Measurements from ENCODE around the gene PCK1. TPM values are rescaled to one million over a fixed set of nuclear protein-coding genes. Genes with fewer than 3 reads are reported as not detected.

PCK1 gene
- total RNA-seq, 1 donor from 2014 or later: not detected

- no peaks in the 10 kb centered on the region for H3K36me3 Mint-ChIP-seq (ENCODE audit: low read depth)
- H3K4me3 Mint-ChIP-seq: no peak overlapping the region
- no peak overlapping the region for H3K27ac Mint-ChIP-seq (ENCODE audit: unreplicated experiment)
- DNase-seq (ENCODE audit: low read depth, low spot score): no peak
- TF ChIP-seq, protein P1, sequence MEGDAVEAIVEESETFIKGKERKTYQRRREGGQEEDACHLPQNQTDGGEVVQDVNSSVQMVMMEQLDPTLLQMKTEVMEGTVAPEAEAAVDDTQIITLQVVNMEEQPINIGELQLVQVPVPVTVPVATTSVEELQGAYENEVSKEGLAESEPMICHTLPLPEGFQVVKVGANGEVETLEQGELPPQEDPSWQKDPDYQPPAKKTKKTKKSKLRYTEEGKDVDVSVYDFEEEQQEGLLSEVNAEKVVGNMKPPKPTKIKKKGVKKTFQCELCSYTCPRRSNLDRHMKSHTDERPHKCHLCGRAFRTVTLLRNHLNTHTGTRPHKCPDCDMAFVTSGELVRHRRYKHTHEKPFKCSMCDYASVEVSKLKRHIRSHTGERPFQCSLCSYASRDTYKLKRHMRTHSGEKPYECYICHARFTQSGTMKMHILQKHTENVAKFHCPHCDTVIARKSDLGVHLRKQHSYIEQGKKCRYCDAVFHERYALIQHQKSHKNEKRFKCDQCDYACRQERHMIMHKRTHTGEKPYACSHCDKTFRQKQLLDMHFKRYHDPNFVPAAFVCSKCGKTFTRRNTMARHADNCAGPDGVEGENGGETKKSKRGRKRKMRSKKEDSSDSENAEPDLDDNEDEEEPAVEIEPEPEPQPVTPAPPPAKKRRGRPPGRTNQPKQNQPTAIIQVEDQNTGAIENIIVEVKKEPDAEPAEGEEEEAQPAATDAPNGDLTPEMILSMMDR (conservative IDR thresholded peaks at IDR 0.05): no peak
- H3K9me3 Mint-ChIP-seq: no peaks in the 10 kb centered on the region
- peaks cover 9% of the 10 kb centered on the region for H3K4me1 Mint-ChIP-seq
- H3K27me3 Mint-ChIP-seq (ENCODE audit: low read depth): peaks cover 7% of the 10 kb centered on the region
Observed at GRCh38 chr20:57600320-57601210, 39.7 kb downstream of the PCK1 start.

- TF ChIP-seq, protein P1 (conservative IDR thresholded peaks at IDR 0.05): no peak
- no peaks in the 10 kb centered on the region for H3K36me3 Mint-ChIP-seq (ENCODE audit: low read depth)
- H3K27me3 Mint-ChIP-seq (ENCODE audit: low read depth): peaks cover 11% of the 10 kb centered on the region
- no peak for DNase-seq (ENCODE audit: low read depth, low spot score)
- H3K9me3 Mint-ChIP-seq: no peaks in the 10 kb centered on the region
- H3K4me1 Mint-ChIP-seq: peaks cover 9% of the 10 kb centered on the region
- H3K4me3 Mint-ChIP-seq: no peak overlapping the region
- H3K27ac Mint-ChIP-seq (ENCODE audit: unreplicated experiment): no peak overlapping the region
Observed at GRCh38 chr20:57601211-57601570, 40.3 kb downstream of the PCK1 start.

DNA sequence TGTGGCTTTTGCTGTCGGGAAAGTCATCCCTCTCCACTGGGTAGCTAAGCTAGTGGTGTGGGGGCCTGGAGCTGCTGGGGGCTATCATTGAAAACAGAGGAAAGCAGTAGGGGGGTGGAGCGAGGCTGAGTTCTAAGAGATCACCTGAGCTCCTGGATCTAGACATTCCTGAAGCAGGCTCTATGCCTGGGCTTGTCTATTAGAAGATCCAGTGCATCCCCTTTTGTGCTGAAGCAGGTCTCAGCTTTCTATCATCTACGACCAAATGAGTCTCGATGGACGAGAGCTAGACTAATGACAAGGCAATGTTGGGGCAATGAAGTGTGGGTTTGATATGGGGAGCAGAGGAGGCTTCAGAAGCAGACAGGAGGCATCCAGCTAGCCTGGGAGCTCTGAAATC lies 40.8 kb downstream of the PCK1 start:
- Mint-ChIP-seq H3K27me3 (ENCODE audit: low read depth) (peaks cover 12% of the 10 kb centered on the region), H3K9me3 (no peaks in the 10 kb centered on the region), H3K4me1 (peaks cover 9% of the 10 kb centered on the region), H3K27ac (ENCODE audit: unreplicated experiment) (no peak overlapping the region), H3K36me3 (ENCODE audit: low read depth) (no peaks in the 10 kb centered on the region), H3K4me3 (no peak overlapping the region)
- no peak for DNase-seq (ENCODE audit: low read depth, low spot score)
- TF ChIP-seq, protein P1 (conservative IDR thresholded peaks at IDR 0.05): no peak

- Mint-ChIP-seq H3K27ac (ENCODE audit: unreplicated experiment) (no peak overlapping the region), H3K9me3 (no peaks in the 10 kb centered on the region), H3K36me3 (ENCODE audit: low read depth) (no peaks in the 10 kb centered on the region), H3K27me3 (ENCODE audit: low read depth) (peaks cover 14% of the 10 kb centered on the region), H3K4me3 (no peak overlapping the region), H3K4me1 (peaks cover 4% of the 10 kb centered on the region)
- no peak for DNase-seq (ENCODE audit: low read depth, low spot score)
- TF ChIP-seq, protein P1 (conservative IDR thresholded peaks at IDR 0.05): no peak
Observed at GRCh38 chr20:57603120-57603519, 42.2 kb downstream of the PCK1 start.

GRCh38 chr20:57605045-57605444 lies 44.1 kb downstream of the PCK1 start:
- Mint-ChIP-seq H3K4me3 (no peak overlapping the region), H3K36me3 (ENCODE audit: low read depth) (no peaks in the 10 kb centered on the region), H3K9me3 (no peaks in the 10 kb centered on the region), H3K27me3 (ENCODE audit: low read depth) (peaks cover 11% of the 10 kb centered on the region), H3K27ac (ENCODE audit: unreplicated experiment) (no peak overlapping the region), H3K4me1 (peaks cover 4% of the 10 kb centered on the region)
- TF ChIP-seq, protein P1 (conservative IDR thresholded peaks at IDR 0.05): no peak
- no peak for DNase-seq (ENCODE audit: low read depth, low spot score)

Measured in neural crest cell (in vitro differentiated cells).